Measurements from ENCODE around the gene RCN2.

The RCN2 gene

DNA sequence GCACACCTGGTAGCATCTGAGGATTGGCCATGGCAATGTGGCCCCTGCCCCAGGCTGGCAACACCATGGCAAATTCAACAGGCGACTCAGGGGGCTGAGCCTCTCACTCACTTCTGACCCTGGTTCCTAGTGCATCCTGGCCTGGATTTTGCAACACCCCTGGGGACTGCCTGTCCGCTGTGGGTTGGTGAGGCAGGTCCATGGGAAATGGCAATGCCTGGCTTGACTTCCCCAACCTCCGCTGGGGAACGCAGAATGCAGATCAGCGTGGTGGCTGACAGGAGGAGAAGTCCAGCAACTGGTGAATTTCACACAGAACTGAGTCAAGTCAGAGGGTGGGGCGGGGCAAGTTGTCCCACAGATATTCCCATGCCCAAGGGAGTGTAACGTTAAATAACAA lies 59.5 kb downstream of the RCN2 start:
- DNase-seq (ENCODE audit: insufficient read length) (no peak), FAIRE-seq (no peak)
- no peak for TF ChIP-seq POLR2A (IDR thresholded peaks at IDR 0.05; ENCODE audit: low read depth, low read length)
- TF ChIP-seq TAF1 (IDR thresholded peaks at IDR 0.05; ENCODE audit: borderline replicate concordance, low read depth, low read length): no peak
- TF ChIP-seq POLR2AphosphoS5 (IDR thresholded peaks at IDR 0.05; ENCODE audit: low read depth, low read length): no peak

DNA sequence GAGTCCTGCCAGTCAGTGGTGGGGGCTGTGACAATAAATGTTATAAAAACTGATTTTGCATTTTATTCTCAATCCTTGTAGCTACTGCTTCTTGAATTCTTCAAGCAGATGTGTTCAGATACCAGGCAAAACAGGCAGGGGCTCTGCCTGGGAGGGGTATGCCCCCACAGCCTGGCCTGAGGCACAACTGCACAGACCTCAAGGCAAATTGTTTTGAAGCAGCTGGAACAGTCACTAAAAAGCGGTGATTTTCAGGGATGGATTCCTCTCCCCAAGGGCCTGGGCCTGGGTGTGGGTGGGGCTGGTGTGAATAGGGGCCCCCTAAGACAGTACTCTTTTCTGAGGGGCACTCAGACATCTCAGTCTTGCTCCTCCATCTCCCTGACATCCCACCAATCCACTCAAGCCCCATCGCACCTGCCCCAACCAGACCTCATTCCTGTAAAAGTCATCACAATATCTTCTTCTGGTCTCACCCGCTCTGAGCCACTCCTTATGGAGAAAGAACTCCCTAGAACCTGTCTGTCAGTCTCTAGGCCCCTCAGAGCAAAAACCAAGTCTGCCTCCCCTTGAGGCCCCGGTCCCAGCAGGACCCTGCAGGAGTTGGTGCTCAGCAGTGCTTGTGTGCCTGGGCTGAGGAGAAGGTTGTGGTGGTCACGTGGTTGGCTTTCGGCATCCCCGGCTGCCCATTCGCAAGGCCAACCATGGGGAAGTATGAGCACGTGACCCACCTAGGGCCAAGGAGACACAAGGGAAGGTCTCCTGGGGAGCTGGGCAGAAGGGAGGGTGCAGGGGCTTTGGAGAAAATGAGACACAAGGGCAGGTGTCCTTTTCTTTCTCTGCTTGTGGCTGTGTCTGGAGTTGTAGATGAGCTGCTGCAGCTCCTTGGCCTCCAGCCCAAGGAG lies 60.4 kb downstream of the RCN2 start:
- TF ChIP-seq POLR2A (IDR thresholded peaks at IDR 0.05; ENCODE audit: low read depth, low read length) (no peak), POLR2AphosphoS5 (IDR thresholded peaks at IDR 0.05; ENCODE audit: low read depth, low read length) (no peak), TAF1 (IDR thresholded peaks at IDR 0.05; ENCODE audit: borderline replicate concordance, low read depth, low read length) (no peak)
- no peak for DNase-seq (ENCODE audit: insufficient read length)
- FAIRE-seq: no peak

DNA sequence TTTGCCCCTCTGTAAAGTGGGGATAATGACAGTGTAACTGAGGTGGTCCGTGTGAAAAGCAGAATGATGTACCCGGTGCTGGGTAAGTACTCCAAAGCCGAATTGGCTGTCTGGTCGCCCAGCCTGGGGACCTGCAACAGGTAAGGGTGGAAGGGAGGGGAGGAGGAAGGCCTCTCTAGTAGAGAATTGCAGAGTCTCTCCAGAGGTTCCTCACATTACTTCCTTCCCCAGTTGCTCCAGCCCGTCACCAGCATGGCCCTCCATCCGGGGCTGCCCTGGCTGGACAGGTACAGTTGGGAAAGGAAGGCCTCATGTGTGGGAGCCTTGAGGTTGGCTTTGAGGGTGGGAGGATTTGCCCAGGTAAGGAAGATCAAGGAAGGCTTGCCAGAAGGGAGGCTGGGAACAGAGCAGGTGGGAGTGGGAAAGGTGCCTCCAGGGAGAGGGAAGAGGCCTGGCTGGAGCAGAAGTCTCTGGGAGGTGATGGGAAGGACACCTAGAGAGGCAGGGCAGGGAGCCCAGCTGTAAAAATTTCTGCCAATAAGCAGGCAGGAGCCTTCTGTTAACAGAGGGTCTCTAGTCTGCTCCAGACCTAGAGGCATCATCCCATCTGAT lies 61.7 kb downstream of the RCN2 start:
- no peak for FAIRE-seq
- TF ChIP-seq TAF1 (IDR thresholded peaks at IDR 0.05; ENCODE audit: borderline replicate concordance, low read depth, low read length) (no peak), POLR2AphosphoS5 (IDR thresholded peaks at IDR 0.05; ENCODE audit: low read depth, low read length) (no peak), POLR2A (IDR thresholded peaks at IDR 0.05; ENCODE audit: low read depth, low read length) (no peak)

DNA sequence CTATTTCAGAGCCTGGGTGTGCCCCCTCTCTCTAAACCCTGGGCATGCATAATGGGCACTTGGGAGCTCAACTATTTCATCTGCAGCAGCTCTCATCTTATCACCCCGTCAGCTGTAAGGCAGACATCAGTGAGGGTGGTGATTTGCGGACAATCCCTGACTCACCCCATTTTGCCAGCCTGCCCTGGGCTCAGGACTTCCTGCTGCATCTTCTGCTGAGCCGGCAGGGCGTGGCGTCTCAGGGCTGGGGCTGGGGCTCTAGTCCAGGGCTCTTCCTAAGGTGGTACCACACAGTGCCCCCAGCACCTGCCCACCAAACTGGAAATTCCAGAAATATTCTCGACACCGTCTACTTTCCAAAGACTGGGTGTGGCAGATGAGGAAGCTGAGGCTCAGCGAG lies 62.5 kb downstream of the RCN2 start:
- TF ChIP-seq POLR2A (IDR thresholded peaks at IDR 0.05; ENCODE audit: low read depth, low read length): no peak
- no peak for TF ChIP-seq POLR2AphosphoS5 (IDR thresholded peaks at IDR 0.05; ENCODE audit: low read depth, low read length)
- TF ChIP-seq TAF1 (IDR thresholded peaks at IDR 0.05; ENCODE audit: borderline replicate concordance, low read depth, low read length): no peak
- FAIRE-seq: no peak
- no peak for DNase-seq (ENCODE audit: insufficient read length)

More for the DNA sequence above, 61.7 kb downstream of the RCN2 start:
- DNase-seq (ENCODE audit: insufficient read length): no peak

DNA sequence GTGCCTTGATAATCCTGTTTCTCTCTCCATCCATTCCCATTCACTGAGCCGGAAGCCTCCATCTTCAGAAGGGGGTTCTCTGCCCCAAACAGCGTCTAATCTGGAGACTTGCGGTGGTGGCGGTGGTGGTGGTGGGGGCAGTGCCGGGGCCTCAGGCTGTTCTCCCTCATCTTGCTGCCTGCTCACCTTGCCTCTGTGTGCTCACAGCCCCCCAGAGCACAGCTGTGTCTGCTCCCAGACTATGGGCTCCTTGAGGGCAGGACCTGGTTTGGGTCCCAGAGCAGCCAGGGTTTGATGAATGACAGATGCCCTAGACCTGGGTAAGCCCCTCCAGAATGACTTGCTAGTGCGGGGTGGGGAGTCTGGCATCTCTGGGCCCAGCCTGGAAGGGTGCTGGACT lies 62.9 kb downstream of the RCN2 start:
- no peak for FAIRE-seq
- no peak for DNase-seq (ENCODE audit: insufficient read length)
- no peak for TF ChIP-seq TAF1 (IDR thresholded peaks at IDR 0.05; ENCODE audit: borderline replicate concordance, low read depth, low read length)
- TF ChIP-seq POLR2A (IDR thresholded peaks at IDR 0.05; ENCODE audit: low read depth, low read length): no peak
- no peak for TF ChIP-seq POLR2AphosphoS5 (IDR thresholded peaks at IDR 0.05; ENCODE audit: low read depth, low read length)

DNA sequence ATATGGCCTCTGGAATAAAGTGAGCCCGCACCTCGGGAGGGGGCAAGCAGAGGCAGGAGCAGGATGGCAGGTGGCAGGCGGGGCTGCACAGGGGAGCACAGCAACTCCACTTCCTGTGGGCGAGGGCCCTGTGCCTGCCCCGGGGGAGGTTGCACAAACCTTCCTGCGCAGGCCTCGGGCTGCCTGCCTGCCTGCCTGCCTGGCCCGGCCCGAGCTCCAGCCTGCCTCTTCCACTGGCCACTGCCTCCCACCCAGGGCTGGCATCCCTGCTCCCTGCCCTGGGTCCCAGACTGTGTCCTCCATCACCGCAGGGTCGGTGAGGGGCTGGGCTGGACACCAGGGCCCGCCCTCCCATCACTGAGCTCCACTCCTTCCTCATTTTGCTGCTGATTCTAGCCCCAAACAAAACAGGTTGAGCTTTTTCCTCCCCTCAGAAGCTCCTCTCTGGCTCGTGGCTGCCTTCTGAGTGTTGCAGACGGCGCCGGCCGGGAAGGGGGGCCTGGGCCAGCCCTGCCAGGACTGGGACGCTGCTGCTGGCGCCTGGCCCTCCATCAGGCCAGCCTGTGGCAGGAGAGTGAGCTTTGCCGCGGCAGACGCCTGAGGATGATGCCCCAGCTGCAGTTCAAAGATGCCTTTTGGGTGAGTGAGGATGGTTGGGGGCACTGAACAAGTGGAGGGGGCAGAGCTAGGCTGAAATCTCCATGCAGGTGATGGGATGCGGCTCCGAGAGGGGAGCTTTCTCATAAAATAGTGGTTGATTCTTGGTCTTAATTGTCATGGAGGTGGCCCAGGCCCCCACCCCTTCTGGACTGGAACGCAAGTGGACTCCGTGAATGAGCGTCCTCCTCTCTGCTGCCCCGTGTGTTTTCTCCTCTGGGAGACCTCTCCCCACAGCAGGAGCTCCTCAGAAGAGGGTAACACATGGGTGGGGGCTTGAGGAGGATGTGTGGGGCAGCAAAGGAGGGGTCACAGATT lies 63.7 kb downstream of the RCN2 start, which contains the start of gene PSTPIP1:
PSTPIP1 (plus strand) TSS at position 156 of the 975 bp plus-strand sequence; CDS start at position 604, 448 bp downstream.
- DNase-seq (ENCODE audit: insufficient read length) (no peak), FAIRE-seq (peak; percentile 75)
- TF ChIP-seq TAF1 (IDR thresholded peaks at IDR 0.05; ENCODE audit: borderline replicate concordance, low read depth, low read length) (no peak), POLR2A (IDR thresholded peaks at IDR 0.05; ENCODE audit: low read depth, low read length) (peak; percentile 36; the same call in 1 of the 2 replicates), POLR2AphosphoS5 (IDR thresholded peaks at IDR 0.05; ENCODE audit: low read depth, low read length) (peak; percentile 38; the same call in 1 of the 2 replicates)

DNA sequence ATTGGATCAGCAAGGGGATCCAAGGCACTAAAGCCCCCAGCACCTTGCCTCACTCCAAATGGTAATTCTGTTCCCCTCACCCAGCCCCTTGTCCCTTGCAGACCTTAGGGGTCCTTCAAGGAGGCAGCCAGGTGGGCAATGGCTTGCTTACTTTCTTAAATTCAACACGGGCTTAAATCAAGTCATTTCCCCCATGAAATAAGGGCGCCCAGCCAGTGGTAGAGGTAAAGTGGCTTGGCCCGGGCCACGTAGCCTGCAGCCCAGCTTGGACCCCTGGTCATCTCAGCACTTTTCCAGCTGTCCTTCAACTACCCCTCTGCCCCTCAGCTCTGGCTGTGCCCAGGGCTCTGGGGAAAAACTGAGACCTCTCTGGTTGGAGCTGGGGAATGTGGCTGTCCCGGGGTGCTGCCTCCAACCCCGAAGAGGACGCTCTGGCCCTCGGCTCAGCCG lies 64.6 kb downstream of the RCN2 start:
- TF ChIP-seq POLR2A (IDR thresholded peaks at IDR 0.05; ENCODE audit: low read depth, low read length) (no peak), POLR2AphosphoS5 (IDR thresholded peaks at IDR 0.05; ENCODE audit: low read depth, low read length) (no peak), TAF1 (IDR thresholded peaks at IDR 0.05; ENCODE audit: borderline replicate concordance, low read depth, low read length) (no peak)
- FAIRE-seq: no peak
- DNase-seq (ENCODE audit: insufficient read length): no peak

DNA sequence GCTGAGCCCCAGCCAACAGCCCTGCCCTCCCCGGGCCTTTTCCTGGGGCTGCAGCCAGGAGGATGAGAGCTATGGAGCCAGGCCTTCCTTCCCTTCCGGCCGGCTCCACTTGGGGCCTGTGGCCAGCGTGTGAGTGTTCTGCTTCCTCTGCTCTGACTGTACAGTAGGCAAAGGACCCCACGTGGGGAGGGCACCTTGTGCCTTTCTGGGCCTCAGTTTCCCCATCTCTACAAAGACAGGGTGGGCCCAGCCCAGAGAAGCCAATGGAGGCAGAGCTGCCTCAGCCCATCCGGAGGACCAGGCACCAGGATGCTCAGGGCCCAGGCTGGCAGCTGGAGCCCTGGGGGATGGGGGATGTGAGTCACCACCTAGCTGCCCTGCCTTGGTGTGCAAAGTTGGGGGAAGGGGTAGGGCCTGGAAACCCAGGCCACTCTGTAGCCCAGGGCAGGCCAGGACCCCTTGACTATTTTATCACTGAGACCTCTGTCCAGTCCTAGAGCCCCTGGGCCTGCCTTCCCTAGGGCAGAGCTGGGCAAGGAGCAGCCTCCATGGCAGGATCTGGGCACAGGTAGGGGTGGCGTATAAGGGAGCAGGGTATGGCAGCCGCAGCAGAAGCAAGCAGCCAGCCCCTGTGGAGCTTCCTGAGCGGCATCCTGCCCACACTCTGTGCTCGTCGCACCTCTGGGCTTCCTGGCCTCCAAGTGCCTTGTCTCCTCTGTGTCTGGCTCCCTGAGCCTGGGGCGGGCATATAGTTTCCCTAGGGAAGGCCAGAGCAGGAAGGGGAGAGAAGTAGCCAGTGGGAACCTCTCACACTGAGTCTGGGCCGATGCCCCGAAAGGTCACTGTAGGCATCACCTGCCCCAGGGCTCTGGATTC lies 65.2 kb downstream of the RCN2 start:
- DNase-seq (ENCODE audit: insufficient read length) (no peak), FAIRE-seq (no peak)
- TF ChIP-seq POLR2AphosphoS5 (IDR thresholded peaks at IDR 0.05; ENCODE audit: low read depth, low read length): no peak
- TF ChIP-seq TAF1 (IDR thresholded peaks at IDR 0.05; ENCODE audit: borderline replicate concordance, low read depth, low read length): no peak
- no peak for TF ChIP-seq POLR2A (IDR thresholded peaks at IDR 0.05; ENCODE audit: low read depth, low read length)

DNA sequence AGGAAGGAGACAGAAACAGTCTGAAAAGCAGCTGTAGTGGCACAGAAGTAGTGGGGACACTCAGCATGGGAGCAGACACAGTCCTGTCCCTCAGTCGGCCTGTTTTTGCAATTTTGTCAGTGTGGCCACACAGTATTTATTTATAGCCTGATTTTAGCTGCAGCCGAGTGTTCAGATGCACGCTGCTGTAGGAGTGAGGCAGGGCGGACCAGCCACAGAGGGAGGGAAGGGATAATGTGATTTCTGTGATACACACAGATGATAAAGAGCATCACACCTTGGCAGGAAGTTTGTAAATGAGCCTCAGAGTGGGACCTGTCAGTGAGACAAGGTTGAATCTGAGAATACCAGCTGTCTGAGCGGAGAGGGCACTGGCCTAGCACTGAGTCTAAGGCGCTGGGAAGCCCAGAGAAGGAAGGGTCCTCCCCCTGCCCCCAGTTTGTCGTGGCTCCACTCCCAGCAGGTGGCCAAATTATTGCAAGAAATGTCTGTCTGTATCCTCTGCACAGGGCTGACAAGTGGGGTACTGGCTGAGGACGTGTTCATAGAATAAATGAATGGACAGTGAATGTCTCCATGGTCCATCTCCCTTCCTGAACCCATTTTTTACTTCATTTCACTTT lies 67.2 kb downstream of the RCN2 start:
- no peak for TF ChIP-seq POLR2AphosphoS5 (IDR thresholded peaks at IDR 0.05; ENCODE audit: low read depth, low read length)
- TF ChIP-seq POLR2A (IDR thresholded peaks at IDR 0.05; ENCODE audit: low read depth, low read length): no peak
- TF ChIP-seq TAF1 (IDR thresholded peaks at IDR 0.05; ENCODE audit: borderline replicate concordance, low read depth, low read length): no peak
- FAIRE-seq (no peak), DNase-seq (ENCODE audit: insufficient read length) (no peak)

DNA sequence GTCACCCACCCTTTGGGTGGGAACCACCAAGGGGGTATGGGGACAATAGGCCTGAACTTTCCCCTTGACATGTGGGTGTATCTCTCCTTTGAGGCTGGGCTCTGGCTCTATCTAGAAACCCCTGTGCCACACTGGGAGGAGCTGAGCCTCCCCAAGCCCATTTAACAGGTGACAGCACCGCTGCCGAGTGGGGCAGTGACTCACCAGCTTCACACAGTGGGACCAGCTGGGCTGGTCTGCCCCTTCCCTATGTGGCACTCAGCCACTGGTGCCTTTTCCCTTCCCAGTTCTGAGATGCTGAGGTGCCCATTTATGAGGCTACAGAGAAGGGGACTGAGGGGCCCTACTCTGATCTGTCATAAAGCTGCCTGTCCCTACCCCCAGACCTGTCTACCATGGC lies 68.4 kb downstream of the RCN2 start:
- no peak for TF ChIP-seq TAF1 (IDR thresholded peaks at IDR 0.05; ENCODE audit: borderline replicate concordance, low read depth, low read length)
- no peak for TF ChIP-seq POLR2AphosphoS5 (IDR thresholded peaks at IDR 0.05; ENCODE audit: low read depth, low read length)
- no peak for TF ChIP-seq POLR2A (IDR thresholded peaks at IDR 0.05; ENCODE audit: low read depth, low read length)
- DNase-seq (ENCODE audit: insufficient read length): no peak
- FAIRE-seq: no peak

All from GM12892 (cell line).